Measurements from ENCODE around the gene MECP2.

DNA sequence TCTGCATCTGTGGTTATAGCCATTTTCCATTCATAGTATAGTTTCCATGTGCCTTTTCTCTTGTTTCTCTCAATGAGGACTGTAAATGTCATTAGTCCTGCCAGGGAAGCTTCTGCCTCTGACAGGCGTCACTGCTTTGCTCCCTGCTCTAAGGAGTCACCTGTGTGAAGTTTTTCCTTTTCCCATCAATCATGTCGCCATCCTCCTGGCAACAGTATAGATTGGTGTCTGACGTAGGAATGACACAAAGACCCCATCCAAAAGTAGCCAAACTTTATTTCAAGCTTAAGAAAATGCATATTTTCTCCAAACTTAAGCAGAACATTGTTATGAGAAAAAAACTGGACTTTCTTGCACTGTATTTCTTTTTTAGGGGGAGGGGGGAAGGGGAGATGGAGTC, 23.1 kb upstream of the MECP2 start:
- TF ChIP-seq ZNF274 (IDR thresholded peaks at IDR 0.05; ENCODE audit: low read depth, low read length) (no peak), SUZ12 (IDR thresholded peaks at IDR 0.05; ENCODE audit: extremely low read depth, insufficient read depth, insufficient read length) (no peak), YY1 (IDR thresholded peaks at IDR 0.05; ENCODE audit: insufficient read depth, insufficient read length) (no peak)

Measured in NT2/D1 (cell line).